ENCODE data around the gene PRR18.
A peak's percentile ranks its signal among the peaks of the same experiment; 100 is the strongest.

PRR18 gene

GRCh38 chr6:166281104-166281503 is 27.1 kb downstream of the PRR18 start:
- Histone ChIP-seq H3K4me3 (no peak overlapping the region), H3K27ac (no peak overlapping the region)
- no peak for TF ChIP-seq CTCF (IDR thresholded peaks at IDR 0.05)
- DNase-seq (ENCODE audit: low spot score): no peak

- TF ChIP-seq CTCF (IDR thresholded peaks at IDR 0.05): no peak
- H3K27ac ChIP-seq: no peak overlapping the region
- DNase-seq (ENCODE audit: low spot score): no peak
- no peak overlapping the region for H3K4me3 ChIP-seq
Measured at GRCh38 chr6:166279393-166279679, 28.9 kb downstream of the PRR18 start.

- Histone ChIP-seq H3K27ac (no peak overlapping the region), H3K4me3 (no peak overlapping the region)
- no peak for DNase-seq (ENCODE audit: low spot score)
- no peak for TF ChIP-seq CTCF (IDR thresholded peaks at IDR 0.05)
Measured at GRCh38 chr6:166278579-166279392, 29.4 kb downstream of the PRR18 start.

GRCh38 chr6:166277892-166278578 is 30.2 kb downstream of the PRR18 start:
- no peak for DNase-seq (ENCODE audit: low spot score)
- H3K27ac ChIP-seq: no peak overlapping the region
- TF ChIP-seq CTCF (IDR thresholded peaks at IDR 0.05): no peak
- no peak overlapping the region for H3K4me3 ChIP-seq

- H3K4me3 ChIP-seq: no peak overlapping the region
- H3K27ac ChIP-seq: no peak overlapping the region
- no peak for DNase-seq (ENCODE audit: low spot score)
- TF ChIP-seq CTCF (IDR thresholded peaks at IDR 0.05): no peak
Measured at GRCh38 chr6:166277018-166277417, 31.2 kb downstream of the PRR18 start.

- peak; percentile 93 for TF ChIP-seq CTCF (IDR thresholded peaks at IDR 0.05)
- no peak for DNase-seq (ENCODE audit: low spot score)
- no peak overlapping the region for H3K27ac ChIP-seq
- no peak overlapping the region for H3K4me3 ChIP-seq
Measured at GRCh38 chr6:166275714-166276166, 32.5 kb downstream of the PRR18 start.
